GM12878 (cell line): Measurements from ENCODE around the gene SUOX. TPM values are rescaled to one million over a fixed set of nuclear protein-coding genes. Genes with fewer than 3 reads are reported as not detected.

ENCODE experiments used
- ATAC-seq: fragments of 200-7000 bp; cut with Tn5 transposase; 3 replicates; pipeline ENCODE4 v1.9.1; 2020; ENCODE audit warnings: mild to moderate bottlenecking, moderate library complexity
- BruUV-seq: library from RNA; stranded (reverse); fragments of 400-500 nt; replicated peaks from 2 replicates; lab custom pipeline; 2021; lab: Mats Ljungman, UMichigan
- CTCF ChIA-PET: fragments of 300-600 bp; sonication (Branson Sonifier 250); formaldehyde crosslinking; extraction: SDS; loops from one replicate; lab custom pipeline; 2021; ENCODE audit warnings: inconsistent platforms; lab: Yijun Ruan, JAX
- POLR2A ChIA-PET: fragments of 350-600 bp; formaldehyde crosslinking; extraction: SDS; loops from one replicate; lab custom pipeline; 2021; ENCODE audit warnings: inconsistent platforms; lab: Charles Lee
- RAD21 ChIA-PET: fragments of 300-600 bp; sonication (Branson Sonifier 250); formaldehyde crosslinking; loops from one replicate; lab custom pipeline; 2023; ENCODE audit warnings: antibody characterized with exemption; ENCODE audit not compliant: unreplicated experiment; lab: Charles Lee
- SMC1A ChIA-PET: fragments of 300-600 bp; sonication (Branson Sonifier 250); formaldehyde crosslinking; loops from one replicate; lab custom pipeline; 2023; ENCODE audit not compliant: unreplicated experiment, uncharacterized antibody; lab: Charles Lee
- DNase-seq: peaks from one replicate; pipeline ENCODE4 v3.0.0-alpha.2; 2011; ENCODE audit warnings: low read depth, low spot score
- FAIRE-seq: peaks from 3 replicates; lab custom pipeline; 2011; peaks lifted over from hg19 to GRCh38; lab: Jason Lieb, UNC
- H2AFZ ChIP-seq: 2 replicates; pipeline ENCODE4 v1.6.0; 2011; ENCODE audit warnings: low read depth, low read length, control low read depth; ENCODE audit not compliant: control insufficient read depth
- H3K27ac ChIP-seq: 2 replicates; pipeline ENCODE4 v1.5.1; 2011; ENCODE audit warnings: control low read depth; ENCODE audit not compliant: control insufficient read depth, insufficient read depth
- H3K27me3 ChIP-seq, 2 experiments: replicated peaks in 1 of 2; 2 replicates each; pipeline versions ENCODE4 v1.6.0 to v1.6.1; 2011; ENCODE audit warnings: low read length in 1 of 2; ENCODE audit not compliant: control insufficient read depth in 2 of 2, insufficient read depth in 2 of 2
- H3K36me3 ChIP-seq, 2 experiments: 2 replicates each; pipeline ENCODE4 v1.5.1; 2011; ENCODE audit warnings: low read length in 1 of 2; ENCODE audit not compliant: control insufficient read depth in 2 of 2, insufficient read depth in 2 of 2
- H3K4me1 ChIP-seq: 2 replicates; pipeline ENCODE4 v1.6.1; 2011; ENCODE audit warnings: mild to moderate bottlenecking, low read length, moderate library complexity, mixed read lengths; ENCODE audit not compliant: control insufficient read depth, insufficient read depth
- H3K4me2 ChIP-seq: 2 replicates; pipeline ENCODE4 v1.6.0; 2011; ENCODE audit warnings: control low read depth; ENCODE audit not compliant: control insufficient read depth, insufficient read depth
- H3K4me3 ChIP-seq: fragments of 200-600 bp; sonication (generic); 2 replicates; pipeline ENCODE4 v1.5.1; 2016
- H3K79me2 ChIP-seq: 2 replicates; pipeline ENCODE4 v1.6.0; 2011; ENCODE audit warnings: low read length; ENCODE audit not compliant: control insufficient read depth, insufficient read depth
- H3K9ac ChIP-seq: 2 replicates; pipeline ENCODE4 v1.8.0; 2011; ENCODE audit warnings: low read length, control low read depth, mixed read lengths; ENCODE audit not compliant: control insufficient read depth, insufficient read depth
- H3K9me3 ChIP-seq: replicated peaks from 3 replicates; pipeline ENCODE4 v1.5.1; 2011; ENCODE audit warnings: mild to moderate bottlenecking, low read length; ENCODE audit not compliant: control insufficient read depth, insufficient read depth
- H4K20me1 ChIP-seq: 2 replicates; pipeline ENCODE4 v1.6.0; 2011; ENCODE audit not compliant: control insufficient read depth, insufficient read depth
- BACH1 ChIP-seq: fragments of 450-650 bp; IDR thresholded peaks from 2 replicates; pipeline ENCODE4 v1.6.1; 2017; ENCODE audit warnings: mild to moderate bottlenecking, borderline replicate concordance
- HDAC2 ChIP-seq: fragments of 200-600 bp; sonication (generic); IDR thresholded peaks from 2 replicates; pipeline ENCODE4 v1.6.1; 2017
- KLF5 ChIP-seq: fragments of 450-650 bp; IDR thresholded peaks from 2 replicates; pipeline ENCODE4 v1.6.1; 2014; ENCODE audit warnings: mild to moderate bottlenecking; ENCODE audit not compliant: partially characterized antibody
- MTA3 ChIP-seq: IDR thresholded peaks from 2 replicates; pipeline ENCODE4 v1.6.1; 2012; ENCODE audit warnings: low read length, inconsistent platforms, borderline replicate concordance
- NFYB ChIP-seq: IDR thresholded peaks from 2 replicates; pipeline ENCODE4 v1.6.1; 2011; ENCODE audit warnings: low read depth, mild to moderate bottlenecking, low read length, improper control_type of control experiment, moderate library complexity; ENCODE audit not compliant: insufficient read depth
- SRF ChIP-seq, 2 experiments: IDR thresholded peaks; 2 replicates each; pipeline ENCODE4 v1.6.1; 2011; ENCODE audit warnings: low read depth in 2 of 2, low read length in 2 of 2, mild to moderate bottlenecking in 1 of 2, moderate library complexity in 1 of 2
- STAT1 ChIP-seq: fragments of 450-650 bp; conservative IDR thresholded peaks from 2 replicates; pipeline ENCODE4 v1.6.1; 2014; ENCODE audit warnings: antibody characterized with exemption, mild to moderate bottlenecking
- WGBS: methylation state at CpG from one replicate; pipeline ENCODE4 v1.1.6; 2016; ENCODE audit warnings: low lambda C conversion rate; ENCODE audit not compliant: insufficient replicate concordance, insufficient coverage; ENCODE audit errors: missing lambda C conversion rate; 5-methylcytosine and 5-hydroxymethylcytosine counted together
- in situ Hi-C: fragments of 300-500 bp; cut with MboI; formaldehyde crosslinking; loops from 9 replicates; pipeline ENCODE4 v1.14.3; 2018; ENCODE audit warnings: mixed read lengths
- intact Hi-C: fragments of 100-400 bp; cut with micrococcal nuclease; formaldehyde crosslinking; loops from one replicate; pipeline ENCODE4 v1.14.2; 2022; ENCODE audit not compliant: unreplicated experiment
- polyA plus RNA-seq, 11 experiments: library from polyadenylated mRNA; depleted of rRNA in 4 of 11; unstranded in 6 of 11; stranded (reverse) in 5 of 11; fragments of >200 nt; fragmentation: Nextera tagmentation in 4 of 11; fragmentation: Illumina TruSeq in 1 of 11; extraction: Ambion mirVana in 4 of 11; extraction: Trizol in 1 of 11; gene quantifications; 1 replicate in 1 of 11; 2 replicates in 10 of 11; pipeline versions ENCODE4 v1.2.1 to v1.2.3, GENCODE V29; 2011 to 2016; ENCODE audit warnings: inconsistent platforms in 2 of 11, missing spikeins in 2 of 11, low read depth in 1 of 11
- total RNA-seq, 4 experiments: library from RNA; depleted of rRNA in 3 of 4; stranded (reverse); fragments of >200 nt in 3 of 4; fragmentation: Illumina TruSeq in 1 of 4; extraction: Trizol in 1 of 4; gene quantifications; 2 replicates each; pipeline versions ENCODE4 v1.2.1 to v1.2.3, GENCODE V29; 2013 to 2021
- TF ChIP-seq, protein P1 (sequence below): IDR thresholded peaks from 2 replicates; pipeline ENCODE4 v1.6.1; 2011; ENCODE audit warnings: mild to moderate bottlenecking, low read depth, low read length, moderate library complexity; ENCODE audit not compliant: insufficient replicate concordance
- TF ChIP-seq, protein P2 (sequence below): IDR thresholded peaks from 2 replicates; pipeline ENCODE4 v1.6.1; 2012; ENCODE audit warnings: low read length, inconsistent platforms
- TF ChIP-seq, protein P3 (sequence below): IDR thresholded peaks from 2 replicates; pipeline ENCODE4 v1.6.1; 2011; ENCODE audit warnings: borderline replicate concordance, low read depth, mild to moderate bottlenecking, moderate library complexity, mixed read lengths, low read length; ENCODE audit not compliant: insufficient read depth; ENCODE audit errors: extremely low read length
- TF ChIP-seq, protein P4 (sequence below): fragments of 450-650 bp; IDR thresholded peaks from 2 replicates; pipeline ENCODE4 v1.6.1; 2016; ENCODE audit warnings: mild to moderate bottlenecking
- TF ChIP-seq, protein P5 (sequence below): fragments of 450-650 bp; formaldehyde crosslinking; IDR thresholded peaks from 2 replicates; pipeline ENCODE4 v1.4.0; 2022; ENCODE audit warnings: mild to moderate bottlenecking, moderate library complexity

SUOX gene
- total and polyA plus RNA-seq, 10 of the 15 experiments (the other 5 are each of a cell fraction or from before 2014, with no cell fraction given), result 5.1 to 18.8 (median 13.4) TPM

DNA sequence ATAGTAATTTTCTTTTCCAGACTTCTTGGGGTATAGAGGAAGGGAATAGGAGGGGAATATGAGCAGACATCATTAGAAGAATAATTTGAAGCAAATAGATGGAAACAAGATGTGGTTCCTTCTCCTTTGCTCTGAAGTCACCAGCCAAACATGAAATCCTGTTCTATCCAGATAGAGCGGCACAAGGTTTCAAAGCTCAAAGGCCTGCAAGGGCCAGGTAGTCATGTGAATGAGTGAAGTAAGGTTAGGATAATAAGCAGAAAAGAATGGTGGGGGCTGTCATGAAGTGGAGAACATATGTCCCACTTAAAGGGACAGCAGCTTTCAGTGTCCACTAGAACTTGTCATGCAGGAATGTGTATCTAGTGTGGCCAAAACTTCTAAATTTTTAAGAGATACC lies 21.3 kb downstream of the SUOX start:
- Histone ChIP-seq H4K20me1 (no peaks in the 10 kb centered on the region), H3K9ac (no peak overlapping the region), H3K27me3 (no peaks in the 10 kb centered on the region), H3K27ac (no peak overlapping the region), H3K4me1 (peaks cover 7% of the 10 kb centered on the region), H3K9me3 (no peaks in the 10 kb centered on the region), H3K4me3 (no peak overlapping the region), H3K79me2 (no peaks in the 10 kb centered on the region), H3K36me3 (no peaks in the 10 kb centered on the region), H2AFZ (no peak overlapping the region), H3K4me2 (no peak overlapping the region)
- SMC1A ChIA-PET, result no interaction called here
- RAD21 ChIA-PET, result no interaction called here
- in situ Hi-C loops (no loop called here), intact Hi-C loops (no loop called here)
- DNase-seq (no peak), ATAC-seq (no peak), FAIRE-seq (no peak)
- no TSS peak for BruUV-seq
- CTCF ChIA-PET, result interaction anchor here (0.5 to 1.7 kb wide), 5 partner anchors 10 to 1424 kb away, joined by 3 to 5 read pairs (median 3); partner anchors contain the start of gene SUOX
- WGBS, result 100% methylated on average over 1 of the region's 1 CpG
- POLR2A ChIA-PET, result no interaction called here
- TF ChIP-seq, protein P1, sequence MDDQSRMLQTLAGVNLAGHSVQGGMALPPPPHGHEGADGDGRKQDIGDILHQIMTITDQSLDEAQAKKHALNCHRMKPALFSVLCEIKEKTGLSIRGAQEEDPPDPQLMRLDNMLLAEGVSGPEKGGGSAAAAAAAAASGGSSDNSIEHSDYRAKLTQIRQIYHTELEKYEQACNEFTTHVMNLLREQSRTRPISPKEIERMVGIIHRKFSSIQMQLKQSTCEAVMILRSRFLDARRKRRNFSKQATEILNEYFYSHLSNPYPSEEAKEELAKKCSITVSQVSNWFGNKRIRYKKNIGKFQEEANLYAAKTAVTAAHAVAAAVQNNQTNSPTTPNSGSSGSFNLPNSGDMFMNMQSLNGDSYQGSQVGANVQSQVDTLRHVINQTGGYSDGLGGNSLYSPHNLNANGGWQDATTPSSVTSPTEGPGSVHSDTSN, result no peak
- TF ChIP-seq HDAC2 (no peak), SRF (IDR thresholded peaks at IDR 0.05; ENCODE audit: low read depth in 2 of 2, low read length in 2 of 2) (no peak), BACH1 (no peak), STAT1 (no peak), KLF5 (no peak), NFYB (no peak), MTA3 (no peak)
- TF ChIP-seq, protein P2, sequence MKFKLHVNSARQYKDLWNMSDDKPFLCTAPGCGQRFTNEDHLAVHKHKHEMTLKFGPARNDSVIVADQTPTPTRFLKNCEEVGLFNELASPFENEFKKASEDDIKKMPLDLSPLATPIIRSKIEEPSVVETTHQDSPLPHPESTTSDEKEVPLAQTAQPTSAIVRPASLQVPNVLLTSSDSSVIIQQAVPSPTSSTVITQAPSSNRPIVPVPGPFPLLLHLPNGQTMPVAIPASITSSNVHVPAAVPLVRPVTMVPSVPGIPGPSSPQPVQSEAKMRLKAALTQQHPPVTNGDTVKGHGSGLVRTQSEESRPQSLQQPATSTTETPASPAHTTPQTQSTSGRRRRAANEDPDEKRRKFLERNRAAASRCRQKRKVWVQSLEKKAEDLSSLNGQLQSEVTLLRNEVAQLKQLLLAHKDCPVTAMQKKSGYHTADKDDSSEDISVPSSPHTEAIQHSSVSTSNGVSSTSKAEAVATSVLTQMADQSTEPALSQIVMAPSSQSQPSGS, result no peak
- TF ChIP-seq, protein P3, sequence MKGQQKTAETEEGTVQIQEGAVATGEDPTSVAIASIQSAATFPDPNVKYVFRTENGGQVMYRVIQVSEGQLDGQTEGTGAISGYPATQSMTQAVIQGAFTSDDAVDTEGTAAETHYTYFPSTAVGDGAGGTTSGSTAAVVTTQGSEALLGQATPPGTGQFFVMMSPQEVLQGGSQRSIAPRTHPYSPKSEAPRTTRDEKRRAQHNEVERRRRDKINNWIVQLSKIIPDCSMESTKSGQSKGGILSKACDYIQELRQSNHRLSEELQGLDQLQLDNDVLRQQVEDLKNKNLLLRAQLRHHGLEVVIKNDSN, result no peak
- TF ChIP-seq, protein P4, sequence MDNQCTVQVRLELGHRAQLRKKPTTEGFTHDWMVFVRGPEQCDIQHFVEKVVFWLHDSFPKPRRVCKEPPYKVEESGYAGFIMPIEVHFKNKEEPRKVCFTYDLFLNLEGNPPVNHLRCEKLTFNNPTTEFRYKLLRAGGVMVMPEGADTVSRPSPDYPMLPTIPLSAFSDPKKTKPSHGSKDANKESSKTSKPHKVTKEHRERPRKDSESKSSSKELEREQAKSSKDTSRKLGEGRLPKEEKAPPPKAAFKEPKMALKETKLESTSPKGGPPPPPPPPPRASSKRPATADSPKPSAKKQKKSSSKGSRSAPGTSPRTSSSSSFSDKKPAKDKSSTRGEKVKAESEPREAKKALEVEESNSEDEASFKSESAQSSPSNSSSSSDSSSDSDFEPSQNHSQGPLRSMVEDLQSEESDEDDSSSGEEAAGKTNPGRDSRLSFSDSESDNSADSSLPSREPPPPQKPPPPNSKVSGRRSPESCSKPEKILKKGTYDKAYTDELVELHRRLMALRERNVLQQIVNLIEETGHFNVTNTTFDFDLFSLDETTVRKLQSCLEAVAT, result no peak
- TF ChIP-seq, protein P5, sequence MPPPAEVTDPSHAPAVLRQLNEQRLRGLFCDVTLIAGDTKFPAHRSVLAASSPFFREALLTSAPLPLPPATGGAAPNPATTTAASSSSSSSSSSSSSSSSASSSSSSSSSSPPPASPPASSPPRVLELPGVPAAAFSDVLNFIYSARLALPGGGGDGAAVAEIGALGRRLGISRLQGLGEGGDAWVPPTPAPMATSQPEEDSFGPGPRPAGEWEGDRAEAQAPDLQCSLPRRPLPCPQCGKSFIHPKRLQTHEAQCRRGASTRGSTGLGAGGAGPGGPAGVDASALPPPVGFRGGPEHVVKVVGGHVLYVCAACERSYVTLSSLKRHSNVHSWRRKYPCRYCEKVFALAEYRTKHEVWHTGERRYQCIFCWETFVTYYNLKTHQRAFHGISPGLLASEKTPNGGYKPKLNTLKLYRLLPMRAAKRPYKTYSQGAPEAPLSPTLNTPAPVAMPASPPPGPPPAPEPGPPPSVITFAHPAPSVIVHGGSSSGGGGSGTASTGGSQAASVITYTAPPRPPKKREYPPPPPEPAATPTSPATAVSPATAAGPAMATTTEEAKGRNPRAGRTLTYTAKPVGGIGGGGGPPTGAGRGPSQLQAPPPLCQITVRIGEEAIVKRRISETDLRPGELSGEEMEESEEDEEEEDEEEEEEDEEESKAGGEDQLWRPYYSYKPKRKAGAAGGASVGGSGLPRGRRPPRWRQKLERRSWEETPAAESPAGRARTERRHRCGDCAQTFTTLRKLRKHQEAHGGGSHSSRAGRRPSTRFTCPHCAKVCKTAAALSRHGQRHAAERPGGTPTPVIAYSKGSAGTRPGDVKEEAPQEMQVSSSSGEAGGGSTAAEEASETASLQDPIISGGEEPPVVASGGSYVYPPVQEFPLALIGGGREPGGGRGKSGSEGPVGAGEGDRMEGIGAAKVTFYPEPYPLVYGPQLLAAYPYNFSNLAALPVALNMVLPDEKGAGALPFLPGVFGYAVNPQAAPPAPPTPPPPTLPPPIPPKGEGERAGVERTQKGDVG (CRISPR knock-in tag), result no peak
